ENCODE measurements around the gene ZNF761. TPM values are rescaled to one million over a fixed set of nuclear protein-coding genes. Genes with fewer than 3 reads are reported as not detected.
A peak's percentile ranks its signal among the peaks of the same experiment; 100 is the strongest.
"Not testable (repeated sequence)": the region's sequence is repeated elsewhere in the genome, so short reads cannot be mapped to it uniquely, and the experiment has no call there.

Gene ZNF761
- total RNA-seq, 8 experiments from 2014 or later: 5.6 to 12.8 (median 9.2) TPM

DNA sequence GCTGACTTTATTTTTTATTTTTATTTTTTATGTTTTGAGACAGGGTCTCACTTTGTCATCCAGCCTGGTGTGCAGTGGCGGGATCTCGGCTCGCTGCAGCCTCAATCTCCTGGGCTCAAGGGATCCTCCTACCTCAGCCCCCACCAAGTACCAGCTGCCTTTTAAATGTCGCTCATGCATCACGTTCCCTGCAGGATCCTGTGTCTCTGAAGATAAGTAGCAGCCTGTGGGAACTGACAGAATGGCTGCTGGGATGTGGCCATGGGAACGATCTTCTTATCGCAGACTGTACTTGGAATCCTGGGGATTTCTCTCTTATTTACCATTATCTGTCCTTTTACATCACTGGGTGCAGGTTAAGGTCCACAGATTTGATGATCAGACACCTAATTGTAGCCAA, 71.4 kb downstream of the ZNF761 start:
- in situ Hi-C loops (cut with MboI; ENCODE audit: low pct_unique_long_range_greater_than_20kb in 2 of 9, low sequenced_read_pairs in 9 of 9, unreplicated experiment in 9 of 9): not testable (repeated sequence)

DNA sequence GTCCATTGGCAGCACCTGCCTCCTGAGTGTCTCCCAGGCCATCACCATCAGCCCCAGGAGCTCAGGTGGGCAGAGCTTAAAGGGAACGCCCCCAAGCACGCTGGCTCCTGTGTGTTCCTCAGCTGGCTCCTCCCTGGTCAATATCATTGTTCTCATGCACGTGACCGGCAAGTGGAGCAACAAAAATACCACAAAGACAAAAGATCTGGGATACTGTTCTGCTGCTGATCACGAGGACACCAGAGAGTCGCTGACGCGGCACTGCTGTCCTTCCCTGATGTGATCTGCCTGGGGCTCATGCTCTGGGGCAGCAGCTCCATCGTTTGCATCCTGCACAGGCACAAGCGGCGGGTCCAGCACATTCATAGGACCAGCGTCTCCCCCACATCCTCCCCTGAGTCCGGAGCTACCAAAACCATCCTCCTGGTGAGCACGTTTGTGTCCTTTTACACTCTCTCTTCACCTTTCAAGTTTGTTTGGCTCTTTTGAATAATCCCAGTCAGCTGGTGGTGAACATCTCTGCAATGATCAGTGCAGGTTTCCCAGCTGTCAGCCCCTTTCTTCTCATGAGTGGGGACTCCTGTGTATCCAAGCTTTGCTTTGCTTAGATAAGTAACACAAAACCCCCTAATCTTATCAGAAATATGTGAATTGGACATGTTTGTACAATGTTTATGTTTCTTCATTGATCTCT, 72.0 kb downstream of the ZNF761 start:
- in situ Hi-C loops (cut with MboI; ENCODE audit: low pct_unique_long_range_greater_than_20kb in 2 of 9, low sequenced_read_pairs in 9 of 9, unreplicated experiment in 9 of 9); H3K27ac ChIP-seq: not testable (repeated sequence)
- no CpG with 5 or more reads among the region's 14 CpGs for WGBS, 10 experiments
- Histone ChIP-seq H3K4me1 (replicated peaks in 1 of 2) (peaks cover 10 to 12% of the 10 kb centered on the region in 2 donors), H3K4me3 (peak overlapping the region in 3 of 5 donors; percentile 19 to 62 (median 30))
- peak; percentile 52 to 93 (median 86) for ATAC-seq (replicated peaks in 6 of 8)

More for the DNA sequence above, 71.4 kb downstream of the ZNF761 start:
- ATAC-seq (replicated peaks in 6 of 8): peak in 5 of 8 experiments; percentile 7 to 25 (median 11)
- Histone ChIP-seq H3K4me3 (peak overlapping the region in 1 of 5 donors; percentile 22), H3K4me1 (replicated peaks in 1 of 2) (peaks cover 12 to 14% of the 10 kb centered on the region in 2 donors)
- 20 to 80% (median 58%) methylated on average over 1 to 6 of the region's 7 CpGs; no CpG with 5 or more reads in 4 of the 10 experiments for WGBS, 10 experiments
- H3K27ac ChIP-seq: not testable (repeated sequence)

DNA sequence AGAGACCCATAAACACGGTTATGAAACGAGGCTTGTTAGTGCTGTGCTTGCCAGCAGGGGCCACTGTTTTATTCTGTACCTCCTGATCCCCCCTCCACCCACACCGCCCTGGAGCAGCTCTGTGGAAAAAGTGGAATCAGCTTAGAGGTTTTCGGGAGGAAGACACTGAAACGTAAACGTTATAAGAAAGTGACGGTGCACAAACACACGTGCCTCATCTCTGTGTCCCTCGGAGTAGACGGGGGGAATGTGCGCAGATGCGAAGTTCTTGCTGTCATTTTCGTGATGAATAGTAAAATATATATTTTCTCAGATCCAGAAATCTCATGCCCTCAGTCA, 72.5 kb downstream of the ZNF761 start:
- in situ Hi-C loops (cut with MboI; ENCODE audit: low pct_unique_long_range_greater_than_20kb in 2 of 9, low sequenced_read_pairs in 9 of 9, unreplicated experiment in 9 of 9); H3K27ac ChIP-seq: not testable (repeated sequence)
- 30 to 86% (median 60%) methylated on average over 1 to 4 of the region's 13 CpGs; no CpG with 5 or more reads in 6 of the 10 experiments for WGBS, 10 experiments
- H3K4me3 ChIP-seq: peak overlapping the region in 4 of 5 donors; percentile 19 to 62 (median 26)
- ATAC-seq (replicated peaks in 6 of 8): peak; percentile 61 to 98 (median 74)
- peaks cover 10 to 12% of the 10 kb centered on the region in 2 donors for H3K4me1 ChIP-seq (replicated peaks in 1 of 2)

DNA sequence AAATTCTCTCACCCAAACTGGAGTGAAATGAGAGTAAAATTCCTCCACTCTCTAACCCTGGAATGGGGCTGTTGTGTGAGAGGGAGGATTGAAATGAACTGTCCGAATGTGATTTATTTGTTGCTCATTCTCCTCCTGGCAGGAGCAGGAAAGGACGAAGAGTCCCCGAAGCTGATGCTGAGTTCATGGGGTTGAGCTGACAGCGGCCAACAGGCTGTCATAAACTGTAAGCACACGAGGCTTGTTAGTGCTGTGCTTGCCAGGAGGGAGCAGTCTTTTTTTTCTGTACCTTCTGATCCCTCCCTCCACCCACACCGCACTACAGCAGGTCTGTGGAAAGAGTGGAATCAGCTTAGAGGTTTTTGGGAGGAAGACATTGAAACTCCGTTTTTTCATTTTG, 73.1 kb downstream of the ZNF761 start:
- in situ Hi-C loops (cut with MboI; ENCODE audit: low pct_unique_long_range_greater_than_20kb in 2 of 9, low sequenced_read_pairs in 9 of 9, unreplicated experiment in 9 of 9): no loop called here
- peak overlapping the region in 3 of 5 donors; percentile 23 to 62 (median 30) for H3K4me3 ChIP-seq
- peaks cover 10 to 12% of the 10 kb centered on the region in 2 donors for H3K4me1 ChIP-seq (replicated peaks in 1 of 2)
- 8 to 86% (median 50%) methylated on average over 1 to 5 of the region's 7 CpGs; no CpG with 5 or more reads in 1 of the 10 experiments for WGBS, 10 experiments
- no peak overlapping the region for H3K27ac ChIP-seq
- ATAC-seq (replicated peaks in 6 of 8): peak in 6 of 8 experiments; percentile 4 to 65 (median 42)

DNA sequence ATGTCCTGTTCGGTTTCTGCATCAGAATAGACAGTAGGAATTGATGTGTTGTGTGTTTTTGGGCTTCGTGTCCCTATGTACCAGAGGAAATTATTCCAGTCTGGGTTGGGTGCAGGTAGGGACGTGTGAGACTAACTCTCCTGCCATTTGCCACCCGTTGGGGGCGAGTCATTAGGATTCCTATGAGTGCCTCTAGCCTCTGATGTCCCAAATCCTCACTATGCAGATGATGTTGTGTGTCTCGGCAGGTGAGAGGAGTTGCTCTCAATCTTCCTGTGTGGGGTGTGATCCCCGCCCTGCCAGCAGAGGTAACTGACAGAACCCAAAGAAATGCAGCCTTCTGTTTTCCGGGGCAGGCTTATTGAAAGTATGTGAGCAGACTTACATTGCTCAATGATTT, 74.9 kb downstream of the ZNF761 start:
- WGBS, 10 experiments: 0 to 100% (median 58%) methylated on average over 1 to 5 of the region's 8 CpGs; no CpG with 5 or more reads in 1 of the 10 experiments
- in situ Hi-C loops (cut with MboI; ENCODE audit: low pct_unique_long_range_greater_than_20kb in 2 of 9, low sequenced_read_pairs in 9 of 9, unreplicated experiment in 9 of 9): no loop called here
- no peak overlapping the region for H3K27ac ChIP-seq
- ATAC-seq (replicated peaks in 6 of 8): no peak
- no peak overlapping the region for H3K4me3 ChIP-seq
- H3K4me1 ChIP-seq (replicated peaks in 1 of 2): peaks cover 10 to 12% of the 10 kb centered on the region in 2 donors

Other genes starting within 250 kb of the ZNF761 start
- gene ZNF665, start 238.6 kb upstream of the ZNF761 start, total RNA-seq: 1 to 10 TPM in 7 of 8 experiments, not detected in 1; 1.7 to 5.2 (median 3.6) TPM
- 10 to 100 TPM in 5 of 8 experiments, 1 to 10 TPM in 2, under 1 TPM in 1; 0.58 to 39.1 (median 14.6) TPM for gene ZNF677, start 177.1 kb upstream of the ZNF761 start, total RNA-seq
- under 1 TPM in 1 of 8 experiments, not detected in 7; 0.29 TPM for gene VN1R2, start 173.7 kb upstream of the ZNF761 start, total RNA-seq
- gene VN1R4, start 164.3 kb upstream of the ZNF761 start, total RNA-seq: under 1 TPM in 1 of 8 experiments, not detected in 7; 0.31 TPM
- gene ZNF845, start 98.2 kb upstream of the ZNF761 start, total RNA-seq: 1 to 10 TPM; 3.4 to 6.9 (median 5.2) TPM
- gene ZNF525, start 66.3 kb upstream of the ZNF761 start, total RNA-seq: 1 to 10 TPM; 3.2 to 8.7 (median 6.0) TPM
- 10 to 100 TPM in 1 of 8 experiments, 1 to 10 TPM in 7; 6.3 to 10.3 (median 7.6) TPM for gene ZNF765, start 36.8 kb upstream of the ZNF761 start, total RNA-seq
- gene ZNF813, start 35.7 kb downstream of the ZNF761 start, total RNA-seq: 1 to 10 TPM; 1.6 to 4.9 (median 3.0) TPM
- 10 to 100 TPM in 5 of 8 experiments, 1 to 10 TPM in 3; 7.0 to 26.3 (median 13.4) TPM for gene ZNF331, start 106.2 kb downstream of the ZNF761 start, total RNA-seq
- gene DPRX, start 200.0 kb downstream of the ZNF761 start, total RNA-seq: not detected